GM23248 (cell line): ENCODE measurements around the gene TPD52L2. TPM values are rescaled to one million over a fixed set of nuclear protein-coding genes. Genes with fewer than 3 reads are reported as not detected.

Experiments used
- DNase-seq: peaks from one replicate; pipeline ENCODE4 v3.0.0-alpha.2; 2015
- H2AFZ ChIP-seq: fragments of 200-600 bp; sonication (generic); 2 replicates; pipeline ENCODE4 v1.6.1; 2016; ENCODE audit warnings: antibody characterized with exemption
- H3F3A ChIP-seq: fragments of 200-600 bp; sonication (generic); 2 replicates; pipeline ENCODE4 v1.6.1; 2016; ENCODE audit warnings: mild to moderate bottlenecking, antibody characterized with exemption, mixed run types; ENCODE audit not compliant: insufficient read depth
- H3K27ac ChIP-seq: fragments of 200-600 bp; sonication (generic); 2 replicates; pipeline ENCODE4 v1.5.1; 2016; ENCODE audit warnings: mild to moderate bottlenecking
- H3K27me3 ChIP-seq: fragments of 200-600 bp; sonication (generic); replicated peaks from 2 replicates; pipeline ENCODE4 v1.6.1; 2016; ENCODE audit warnings: mild to moderate bottlenecking; ENCODE audit not compliant: insufficient read depth
- H3K36me3 ChIP-seq: fragments of 200-600 bp; sonication (generic); 2 replicates; pipeline ENCODE4 v1.6.1; 2016; ENCODE audit warnings: low read depth, mild to moderate bottlenecking
- H3K4me1 ChIP-seq: fragments of 200-600 bp; sonication (generic); 2 replicates; pipeline ENCODE4 v1.6.1; 2016; ENCODE audit warnings: mild to moderate bottlenecking; ENCODE audit not compliant: insufficient read depth
- H3K4me2 ChIP-seq: fragments of 200-600 bp; sonication (generic); one replicate; pipeline ENCODE4 v1.6.1; 2016; ENCODE audit warnings: mild to moderate bottlenecking; ENCODE audit not compliant: unreplicated experiment
- H3K4me3 ChIP-seq: fragments of 200-600 bp; sonication (generic); 2 replicates; pipeline ENCODE4 v1.5.1; 2016; ENCODE audit warnings: mild to moderate bottlenecking
- H3K79me2 ChIP-seq: fragments of 200-600 bp; sonication (generic); 2 replicates; pipeline ENCODE4 v1.6.1; 2016; ENCODE audit warnings: mild to moderate bottlenecking; ENCODE audit not compliant: insufficient read depth
- H3K9ac ChIP-seq: fragments of 200-600 bp; sonication (generic); 2 replicates; pipeline ENCODE4 v1.6.1; 2016; ENCODE audit warnings: mild to moderate bottlenecking
- H3K9me2 ChIP-seq: fragments of 200-600 bp; sonication (generic); 2 replicates; pipeline ENCODE4 v1.6.1; 2016; ENCODE audit warnings: mixed run types, mild to moderate bottlenecking, moderate library complexity; ENCODE audit not compliant: insufficient read depth
- H3K9me3 ChIP-seq: fragments of 200-600 bp; sonication (generic); one replicate; pipeline ENCODE4 v1.6.1; 2017; ENCODE audit warnings: low read depth
- H4K20me1 ChIP-seq: fragments of 200-600 bp; sonication (generic); 2 replicates; pipeline ENCODE4 v1.6.0; 2016; ENCODE audit not compliant: insufficient read depth
- EZH2 ChIP-seq: fragments of 200-600 bp; sonication (generic); IDR thresholded peaks from 2 replicates; pipeline ENCODE4 v1.6.1; 2018; ENCODE audit warnings: antibody characterized with exemption, mild to moderate bottlenecking; ENCODE audit not compliant: insufficient read depth, poor library complexity, severe bottlenecking
- EZH2phosphoT487 ChIP-seq: fragments of 200-600 bp; sonication (generic); IDR thresholded peaks from 2 replicates; pipeline ENCODE4 v1.6.1; 2018; ENCODE audit warnings: antibody characterized with exemption, moderate library complexity, mild to moderate bottlenecking, low read depth; ENCODE audit not compliant: insufficient read depth
- WGBS, 2 experiments: methylation state at CpG; one replicate each; pipeline ENCODE4 v1.1.6; 2015 to 2017; ENCODE audit warnings: low lambda C conversion rate in 2 of 2, low coverage in 1 of 2; ENCODE audit errors: missing lambda C conversion rate in 2 of 2; 5-methylcytosine and 5-hydroxymethylcytosine counted together
- in situ Hi-C: fragments of 300-500 bp; cut with MboI; formaldehyde crosslinking; loops from 2 replicates; pipeline ENCODE4 v1.15.0; 2020
- polyA plus RNA-seq: library from polyadenylated mRNA; unstranded; fragments of >200 nt; fragmentation: Nextera tagmentation; extraction: Ambion mirVana; gene quantifications from 2 replicates; pipeline ENCODE4 v1.2.1, GENCODE V29; 2016
- total RNA-seq: library from RNA; depleted of rRNA; stranded (reverse); fragments of >200 nt; shearing (Covaris generic); gene quantifications from 2 replicates; pipeline ENCODE4 v1.2.3, GENCODE V29; 2014

TPD52L2 gene
- total and polyA plus RNA-seq, 2 experiments from 2014 or later = 214 to 220 TPM

GRCh38 chr20:63891061-63892002, 26.3 kb downstream of the TPD52L2 start:
- Histone ChIP-seq H3K9me3 (no peaks in the 10 kb centered on the region), H3K9me2 (no peaks in the 10 kb centered on the region), H3K27ac (no peak overlapping the region), H3K9ac (no peak overlapping the region), H3K4me3 (no peak overlapping the region), H4K20me1 (no peaks in the 10 kb centered on the region), H3K36me3 (peaks cover 24% of the 10 kb centered on the region), H3K79me2 (peaks cover 52% of the 10 kb centered on the region), H3F3A (peaks cover 60% of the 10 kb centered on the region), H3K4me1 (peaks cover 7% of the 10 kb centered on the region; the same call in 1 of the 2 replicates), H3K27me3 (no peaks in the 10 kb centered on the region), H3K4me2 (no peak overlapping the region), H2AFZ (no peak overlapping the region)
- WGBS, 2 experiments = 88 to 89% methylated on average over 28 to 29 of the region's 29 CpGs
- TF ChIP-seq EZH2 (no peak), EZH2phosphoT487 (no peak)
- in situ Hi-C loops = no loop called here
- no peak for DNase-seq

- no peak for TF ChIP-seq EZH2phosphoT487
- no peak for TF ChIP-seq EZH2
- no peak overlapping the region for H2AFZ ChIP-seq
- no peaks in the 10 kb centered on the region for H3K9me3 ChIP-seq
- no peak overlapping the region for H3K4me2 ChIP-seq
- peaks cover 24% of the 10 kb centered on the region for H3K36me3 ChIP-seq
- no peak for DNase-seq
- no peaks in the 10 kb centered on the region for H3K9me2 ChIP-seq
- WGBS, 2 experiments = 95 to 96% methylated on average over 7 of the region's 7 CpGs
- H4K20me1 ChIP-seq = peaks cover 4% of the 10 kb centered on the region; the same call in 1 of the 2 replicates
- H3K4me3 ChIP-seq = no peak overlapping the region
- H3K9ac ChIP-seq = no peak overlapping the region
- H3K79me2 ChIP-seq = peaks cover 53% of the 10 kb centered on the region
- peaks cover 16% of the 10 kb centered on the region for H3K4me1 ChIP-seq
- in situ Hi-C loops = no loop called here
- H3F3A ChIP-seq = peaks cover 67% of the 10 kb centered on the region
- H3K27me3 ChIP-seq = no peaks in the 10 kb centered on the region
- no peak overlapping the region for H3K27ac ChIP-seq
Observed at GRCh38 chr20:63892402-63892801, 27.3 kb downstream of the TPD52L2 start.

GRCh38 chr20:63893999-63894357, 28.9 kb downstream of the TPD52L2 start:
- peaks cover 5% of the 10 kb centered on the region; the same call in 1 of the 2 replicates for H4K20me1 ChIP-seq
- 0 out of 2 replicates have a peak overlapping the region, but pooled peaks have one; percentile 10 for H3K9ac ChIP-seq
- peaks cover 21% of the 10 kb centered on the region for H3K36me3 ChIP-seq
- H3K9me3 ChIP-seq = no peaks in the 10 kb centered on the region
- no peak for TF ChIP-seq EZH2
- TF ChIP-seq EZH2phosphoT487 = no peak
- H2AFZ ChIP-seq = no peak overlapping the region; the same call in 1 of the 2 replicates
- H3K9me2 ChIP-seq = no peaks in the 10 kb centered on the region
- in situ Hi-C loops = no loop called here
- H3K79me2 ChIP-seq = peaks cover 54% of the 10 kb centered on the region
- peak overlapping the region; percentile 75 for H3K4me2 ChIP-seq
- WGBS, 2 experiments = 21 to 22% methylated on average over 6 of the region's 6 CpGs
- H3F3A ChIP-seq = peaks cover 64% of the 10 kb centered on the region
- peaks cover 19% of the 10 kb centered on the region for H3K4me1 ChIP-seq
- no peaks in the 10 kb centered on the region for H3K27me3 ChIP-seq
- peak overlapping the region; percentile 67 for H3K4me3 ChIP-seq
- H3K27ac ChIP-seq = peak overlapping the region; percentile 30
- DNase-seq = peak; percentile 53

- no peaks in the 10 kb centered on the region for H3K9me2 ChIP-seq
- H3K9ac ChIP-seq = peak within 1 kb of the TSS; percentile 89
- peaks cover 19% of the 10 kb centered on the region for H3K4me1 ChIP-seq
- H2AFZ ChIP-seq = peak within 1 kb of the TSS; percentile 45
- peaks cover 58% of the 10 kb centered on the region for H3F3A ChIP-seq
- in situ Hi-C loops = no loop called here
- H3K4me3 ChIP-seq = peak within 1 kb of the TSS; percentile 87
- peaks cover 55% of the 10 kb centered on the region for H3K79me2 ChIP-seq
- TF ChIP-seq EZH2phosphoT487 (no peak), EZH2 (no peak)
- H3K36me3 ChIP-seq = peaks cover 15% of the 10 kb centered on the region
- 1 to 2% methylated on average over 66 to 71 of the region's 82 CpGs for WGBS, 2 experiments
- peaks cover 10% of the 10 kb centered on the region; the same call in 1 of the 2 replicates for H4K20me1 ChIP-seq
- DNase-seq = peak; percentile 96
- no peaks in the 10 kb centered on the region for H3K9me3 ChIP-seq
- no peaks in the 10 kb centered on the region for H3K27me3 ChIP-seq
- H3K4me2 ChIP-seq = peak within 1 kb of the TSS; percentile 82
- H3K27ac ChIP-seq = peak within 1 kb of the TSS; percentile 73
Observed at GRCh38 chr20:63894358-63895201, 29.5 kb downstream of the TPD52L2 start, which contains the start of gene DNAJC5. DNAJC5 (plus strand) TSS chr20:63895126; CDS start chr20:63928346, 33,220 bp downstream.
